Epithelial cell of esophagus (primary cell): ENCODE results near the gene CFAP69.

Experiments used
- DNase-seq: peaks from one replicate; pipeline ENCODE4 v3.0.0; 2010; ENCODE audit warnings: low read depth
- H3K4me3 ChIP-seq: 2 replicates; pipeline ENCODE4 v1.5.1; 2011; ENCODE audit warnings: mild to moderate bottlenecking, low read length, control low read depth
- CTCF ChIP-seq: IDR thresholded peaks from 2 replicates; pipeline ENCODE4 v1.5.1; 2011; ENCODE audit warnings: low read depth, mild to moderate bottlenecking, low read length, control low read depth, inconsistent platforms; ENCODE audit not compliant: insufficient read depth; ENCODE audit errors: missing control alignments

The CFAP69 gene

GRCh38 chr7:90230834-90231233, 14.1 kb upstream of the CFAP69 start:
- no peak overlapping the region for H3K4me3 ChIP-seq
- TF ChIP-seq CTCF: no peak
- DNase-seq: no peak

- H3K4me3 ChIP-seq: no peak overlapping the region
- no peak for TF ChIP-seq CTCF
- peak; percentile 36 for DNase-seq
Observed at GRCh38 chr7:90231304-90231703, 13.7 kb upstream of the CFAP69 start.

GRCh38 chr7:90232430-90232829, 12.5 kb upstream of the CFAP69 start:
- DNase-seq: no peak
- TF ChIP-seq CTCF: no peak
- H3K4me3 ChIP-seq: no peak overlapping the region

GRCh38 chr7:90233569-90233968, 11.4 kb upstream of the CFAP69 start:
- H3K4me3 ChIP-seq: no peak overlapping the region
- DNase-seq: no peak
- TF ChIP-seq CTCF: no peak

GRCh38 chr7:90236721-90237289, 8.2 kb upstream of the CFAP69 start:
- H3K4me3 ChIP-seq: no peak overlapping the region
- TF ChIP-seq CTCF: no peak
- no peak for DNase-seq

- no peak overlapping the region for H3K4me3 ChIP-seq
- TF ChIP-seq CTCF: no peak
- no peak for DNase-seq
Observed at GRCh38 chr7:90238022-90238421, 7.0 kb upstream of the CFAP69 start.

- TF ChIP-seq CTCF: no peak
- DNase-seq: no peak
- no peak overlapping the region for H3K4me3 ChIP-seq
Observed at GRCh38 chr7:90238583-90238982, 6.4 kb upstream of the CFAP69 start.
